ENCODE data around the gene ACP5.

The ACP5 gene

GRCh38 chr19:11547929-11548700 lies 29.3 kb downstream of the ACP5 start:
- no peaks in the 10 kb centered on the region for H3K9me3 ChIP-seq (ENCODE audit: control insufficient read depth, low read length)
- H3K27ac ChIP-seq (ENCODE audit: low read depth, low read length, severe bottlenecking) = no peak overlapping the region
- peaks cover 6% of the 10 kb centered on the region for H3K4me1 ChIP-seq (ENCODE audit: control insufficient read depth, insufficient read depth, low read length, poor library complexity, severe bottlenecking)
- peaks cover 64% of the 10 kb centered on the region for H3K36me3 ChIP-seq (ENCODE audit: control insufficient read depth, insufficient read depth, low read length)
- WGBS, 2 experiments (ENCODE audit: insufficient coverage in 2 of 2) = 96 to 97% methylated on average over 11 to 13 of the region's 14 CpGs
- no peak overlapping the region for H3K4me3 ChIP-seq (ENCODE audit: extremely low read depth, insufficient read depth, low read length, poor library complexity, severe bottlenecking)

- Histone ChIP-seq H3K4me1 (ENCODE audit: control insufficient read depth, insufficient read depth, low read length, poor library complexity, severe bottlenecking) (peaks cover 10% of the 10 kb centered on the region), H3K27ac (ENCODE audit: low read depth, low read length, severe bottlenecking) (no peak overlapping the region), H3K4me3 (ENCODE audit: extremely low read depth, insufficient read depth, low read length, poor library complexity, severe bottlenecking) (no peak overlapping the region), H3K9me3 (ENCODE audit: control insufficient read depth, low read length) (no peaks in the 10 kb centered on the region), H3K36me3 (ENCODE audit: control insufficient read depth, insufficient read depth, low read length) (peaks cover 15% of the 10 kb centered on the region)
- 88 to 100% methylated on average over 2 to 3 of the region's 3 CpGs for WGBS, 2 experiments (ENCODE audit: insufficient coverage in 2 of 2)
Observed at GRCh38 chr19:11541238-11541637, 36.2 kb downstream of the ACP5 start.

- Histone ChIP-seq H3K36me3 (ENCODE audit: control insufficient read depth, insufficient read depth, low read length) (peaks cover 13% of the 10 kb centered on the region), H3K27ac (ENCODE audit: low read depth, low read length, severe bottlenecking) (no peak overlapping the region), H3K9me3 (ENCODE audit: control insufficient read depth, low read length) (no peaks in the 10 kb centered on the region), H3K4me3 (ENCODE audit: extremely low read depth, insufficient read depth, low read length, poor library complexity, severe bottlenecking) (no peak overlapping the region), H3K4me1 (ENCODE audit: control insufficient read depth, insufficient read depth, low read length, poor library complexity, severe bottlenecking) (peaks cover 11% of the 10 kb centered on the region)
- WGBS, 2 experiments (ENCODE audit: insufficient coverage in 2 of 2) = 80 to 100% methylated on average over 1 of the region's 5 CpGs
Observed at GRCh38 chr19:11540645-11541044, 36.8 kb downstream of the ACP5 start.

GRCh38 chr19:11539495-11540365 lies 37.7 kb downstream of the ACP5 start:
- 30 to 51% methylated on average over 5 to 8 of the region's 36 CpGs for WGBS, 2 experiments (ENCODE audit: insufficient coverage in 2 of 2)

GRCh38 chr19:11538232-11539036 lies 39.0 kb downstream of the ACP5 start, which contains the start of gene CNN1:
Gene CNN1, plus strand, starts transcription at chr19:11538851. Its CDS starts 77 bp downstream, at chr19:11538928.
- Histone ChIP-seq H3K4me1 (ENCODE audit: control insufficient read depth, insufficient read depth, low read length, poor library complexity, severe bottlenecking) (peaks cover 11% of the 10 kb centered on the region), H3K36me3 (ENCODE audit: control insufficient read depth, insufficient read depth, low read length) (no peaks in the 10 kb centered on the region), H3K27ac (ENCODE audit: low read depth, low read length, severe bottlenecking) (peak within 1 kb of the TSS; percentile 89), H3K9me3 (ENCODE audit: control insufficient read depth, low read length) (no peaks in the 10 kb centered on the region), H3K4me3 (ENCODE audit: extremely low read depth, insufficient read depth, low read length, poor library complexity, severe bottlenecking) (peak within 1 kb of the TSS; percentile 45)
- WGBS, 2 experiments (ENCODE audit: insufficient coverage in 2 of 2) = 19% methylated on average over 12 to 16 of the region's 21 CpGs

More at GRCh38 chr19:11539495-11540365, 37.7 kb downstream of the ACP5 start:
- peak overlapping the region; percentile 45 for H3K4me3 ChIP-seq (ENCODE audit: extremely low read depth, insufficient read depth, low read length, poor library complexity, severe bottlenecking)
- peaks cover 11% of the 10 kb centered on the region for H3K4me1 ChIP-seq (ENCODE audit: control insufficient read depth, insufficient read depth, low read length, poor library complexity, severe bottlenecking)
- H3K36me3 ChIP-seq (ENCODE audit: control insufficient read depth, insufficient read depth, low read length) = peaks cover 9% of the 10 kb centered on the region
- peak overlapping the region; percentile 89 for H3K27ac ChIP-seq (ENCODE audit: low read depth, low read length, severe bottlenecking)
- no peaks in the 10 kb centered on the region for H3K9me3 ChIP-seq (ENCODE audit: control insufficient read depth, low read length)

GRCh38 chr19:11535792-11536595 lies 41.5 kb downstream of the ACP5 start:
- 10 to 11% methylated on average over 47 to 50 of the region's 54 CpGs for WGBS, 2 experiments (ENCODE audit: insufficient coverage in 2 of 2)
- H3K4me3 ChIP-seq (ENCODE audit: extremely low read depth, insufficient read depth, low read length, poor library complexity, severe bottlenecking) = peak overlapping the region; percentile 29
- peaks cover 15% of the 10 kb centered on the region for H3K4me1 ChIP-seq (ENCODE audit: control insufficient read depth, insufficient read depth, low read length, poor library complexity, severe bottlenecking)
- no peaks in the 10 kb centered on the region for H3K9me3 ChIP-seq (ENCODE audit: control insufficient read depth, low read length)
- peak overlapping the region; percentile 55 for H3K27ac ChIP-seq (ENCODE audit: low read depth, low read length, severe bottlenecking)
- no peaks in the 10 kb centered on the region for H3K36me3 ChIP-seq (ENCODE audit: control insufficient read depth, insufficient read depth, low read length)

- 82 to 88% methylated on average over 2 to 5 of the region's 5 CpGs for WGBS, 2 experiments (ENCODE audit: insufficient coverage in 2 of 2)
- Histone ChIP-seq H3K4me3 (ENCODE audit: extremely low read depth, insufficient read depth, low read length, poor library complexity, severe bottlenecking) (no peak overlapping the region), H3K4me1 (ENCODE audit: control insufficient read depth, insufficient read depth, low read length, poor library complexity, severe bottlenecking) (peaks cover 15% of the 10 kb centered on the region), H3K27ac (ENCODE audit: low read depth, low read length, severe bottlenecking) (no peak overlapping the region), H3K36me3 (ENCODE audit: control insufficient read depth, insufficient read depth, low read length) (no peaks in the 10 kb centered on the region), H3K9me3 (ENCODE audit: control insufficient read depth, low read length) (no peaks in the 10 kb centered on the region)
Observed at GRCh38 chr19:11534948-11535347, 42.5 kb downstream of the ACP5 start.

GRCh38 chr19:11534538-11534937 lies 42.9 kb downstream of the ACP5 start:
- Histone ChIP-seq H3K4me1 (ENCODE audit: control insufficient read depth, insufficient read depth, low read length, poor library complexity, severe bottlenecking) (peaks cover 15% of the 10 kb centered on the region), H3K9me3 (ENCODE audit: control insufficient read depth, low read length) (no peaks in the 10 kb centered on the region), H3K4me3 (ENCODE audit: extremely low read depth, insufficient read depth, low read length, poor library complexity, severe bottlenecking) (no peak overlapping the region), H3K27ac (ENCODE audit: low read depth, low read length, severe bottlenecking) (no peak overlapping the region), H3K36me3 (ENCODE audit: control insufficient read depth, insufficient read depth, low read length) (no peaks in the 10 kb centered on the region)
- 89 to 96% methylated on average over 1 of the region's 1 CpG for WGBS, 2 experiments (ENCODE audit: insufficient coverage in 2 of 2)

- H3K36me3 ChIP-seq (ENCODE audit: control insufficient read depth, insufficient read depth, low read length) = no peaks in the 10 kb centered on the region
- H3K9me3 ChIP-seq (ENCODE audit: control insufficient read depth, low read length) = no peaks in the 10 kb centered on the region
- H3K4me3 ChIP-seq (ENCODE audit: extremely low read depth, insufficient read depth, low read length, poor library complexity, severe bottlenecking) = no peak overlapping the region
- peaks cover 8% of the 10 kb centered on the region for H3K4me1 ChIP-seq (ENCODE audit: control insufficient read depth, insufficient read depth, low read length, poor library complexity, severe bottlenecking)
- WGBS, 2 experiments (ENCODE audit: insufficient coverage in 2 of 2) = 36 to 55% methylated on average over 6 to 8 of the region's 9 CpGs
- H3K27ac ChIP-seq (ENCODE audit: low read depth, low read length, severe bottlenecking) = no peak overlapping the region
Observed at GRCh38 chr19:11530432-11530831, 47.0 kb downstream of the ACP5 start.
